PC-9 (cell line): ENCODE results near the gene COL13A1. TPM values are rescaled to one million over a fixed set of nuclear protein-coding genes. Genes with fewer than 3 reads are reported as not detected.

ENCODE experiments used
- BruUV-seq: library from RNA; stranded (reverse); fragments of 400-500 nt; replicated peaks from 2 replicates; lab custom pipeline; 2021; lab: Mats Ljungman, UMichigan
- CTCF ChIA-PET: fragments of 300-600 bp; sonication (Branson Sonifier 250); formaldehyde crosslinking; loops from one replicate; lab custom pipeline; 2022; ENCODE audit warnings: antibody characterized with exemption; lab: Charles Lee
- POLR2A ChIA-PET: fragments of 300-600 bp; sonication (Branson Sonifier 250); formaldehyde crosslinking; loops from one replicate; lab custom pipeline; 2022; ENCODE audit warnings: antibody characterized with exemption; ENCODE audit not compliant: unreplicated experiment; lab: Charles Lee
- DNase-seq, 2 experiments: peaks; one replicate each; pipeline versions ENCODE4 v3.0.0 to v3.0.0-alpha.2; 2015 to 2022; ENCODE audit warnings: mixed read lengths in 1 of 2
- H2AFZ ChIP-seq: fragments of 200-600 bp; sonication (generic); 2 replicates; pipeline ENCODE4 v1.8.1; 2017; ENCODE audit warnings: antibody characterized with exemption
- H3F3A ChIP-seq: fragments of 200-600 bp; sonication (generic); 2 replicates; pipeline ENCODE4 v1.8.1; 2017; ENCODE audit warnings: antibody characterized with exemption, mild to moderate bottlenecking, low read depth; ENCODE audit not compliant: insufficient read depth
- H3K27ac ChIP-seq: fragments of 200-600 bp; sonication (generic); 2 replicates; pipeline ENCODE4 v1.6.1; 2016; ENCODE audit warnings: mixed run types
- H3K27me3 ChIP-seq: fragments of 200-600 bp; sonication (generic); 2 replicates; pipeline ENCODE4 v1.6.1; 2016; ENCODE audit warnings: low read depth, mixed run types; ENCODE audit not compliant: insufficient read depth
- H3K36me3 ChIP-seq: fragments of 200-600 bp; sonication (generic); 2 replicates; pipeline ENCODE4 v1.6.1; 2016; ENCODE audit warnings: low read depth, mixed run types
- H3K4me1 ChIP-seq: fragments of 200-600 bp; sonication (generic); replicated peaks from 2 replicates; pipeline ENCODE4 v1.6.1; 2016; ENCODE audit warnings: mixed run types; ENCODE audit not compliant: insufficient read depth
- H3K4me2 ChIP-seq: fragments of 200-600 bp; sonication (generic); 2 replicates; pipeline ENCODE4 v1.6.1; 2017; ENCODE audit warnings: mixed run types
- H3K4me3 ChIP-seq: fragments of 200-600 bp; sonication (generic); 2 replicates; pipeline ENCODE4 v1.6.1; 2016; ENCODE audit warnings: mixed run types
- H3K79me2 ChIP-seq: fragments of 200-600 bp; sonication (generic); 2 replicates; pipeline ENCODE4 v1.6.1; 2017; ENCODE audit warnings: low read depth, mixed run types
- H3K9me2 ChIP-seq: fragments of 200-600 bp; sonication (generic); 2 replicates; pipeline ENCODE4 v1.8.1; 2017; ENCODE audit warnings: mild to moderate bottlenecking; ENCODE audit not compliant: insufficient read depth
- H3K9me3 ChIP-seq: fragments of 200-600 bp; sonication (generic); 2 replicates; pipeline ENCODE4 v1.8.1; 2016; ENCODE audit warnings: low read depth; ENCODE audit not compliant: insufficient read depth
- H4K20me1 ChIP-seq: fragments of 200-600 bp; sonication (generic); 2 replicates; pipeline ENCODE4 v1.8.1; 2017; ENCODE audit not compliant: insufficient read depth
- CTCF ChIP-seq: fragments of 200-600 bp; sonication (generic); conservative IDR thresholded peaks from 2 replicates; pipeline ENCODE4 v1.6.1; 2017; ENCODE audit warnings: mixed run types, antibody characterized with exemption, mild to moderate bottlenecking, moderate library complexity
- EZH2 ChIP-seq: fragments of 200-600 bp; sonication (generic); IDR thresholded peaks from 2 replicates; pipeline ENCODE4 v1.8.0; 2017; ENCODE audit warnings: antibody characterized with exemption, low read depth
- intact Hi-C: fragments of 100-400 bp; cut with micrococcal nuclease; formaldehyde crosslinking; loops from one replicate; pipeline ENCODE4 v1.10.0; 2022; ENCODE audit not compliant: unreplicated experiment
- total RNA-seq: library from RNA; stranded (reverse); gene quantifications from 2 replicates; pipeline ENCODE4 v1.2.3, GENCODE V29; 2021

Gene COL13A1
- total RNA-seq, 1 experiment from 2014 or later = 1.6 TPM

DNA sequence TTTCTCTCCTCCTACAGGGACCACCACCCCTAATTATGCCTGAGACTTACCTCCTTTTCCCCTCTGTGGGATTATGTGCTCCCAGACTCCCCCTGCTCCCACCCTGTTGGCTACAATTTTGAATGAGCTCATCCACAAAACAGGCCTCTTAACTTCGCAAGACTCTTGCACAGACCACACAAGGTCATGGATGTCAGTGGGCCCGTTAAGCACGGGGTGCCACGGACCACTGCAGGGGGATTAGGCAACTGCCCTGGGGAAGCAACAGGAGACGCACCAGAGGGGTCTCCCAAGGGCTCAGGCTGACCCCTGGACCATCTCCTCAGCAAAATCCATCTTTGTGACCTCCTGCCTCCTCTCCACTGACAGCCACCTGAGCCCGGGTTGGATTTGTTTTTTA is 42.1 kb upstream of the COL13A1 start:
- H4K20me1 ChIP-seq = no peaks in the 10 kb centered on the region
- no peaks in the 10 kb centered on the region for H3K4me1 ChIP-seq
- no peak overlapping the region for H2AFZ ChIP-seq
- H3F3A ChIP-seq = no peaks in the 10 kb centered on the region
- no peak overlapping the region for H3K4me2 ChIP-seq
- no peaks in the 10 kb centered on the region for H3K36me3 ChIP-seq
- H3K4me3 ChIP-seq = no peak overlapping the region
- no TSS peak for BruUV-seq
- no peaks in the 10 kb centered on the region for H3K9me2 ChIP-seq
- H3K79me2 ChIP-seq = no peaks in the 10 kb centered on the region
- intact Hi-C loops = no loop called here
- TF ChIP-seq CTCF (no peak), EZH2 (no peak)
- ChIA-PET CTCF (no interaction called here), POLR2A (no interaction called here)
- H3K9me3 ChIP-seq = no peaks in the 10 kb centered on the region
- no peak for DNase-seq
- peaks cover 32% of the 10 kb centered on the region for H3K27me3 ChIP-seq
- H3K27ac ChIP-seq = no peak overlapping the region

- ChIA-PET POLR2A (no interaction called here), CTCF (no interaction called here)
- H3K9me2 ChIP-seq = no peaks in the 10 kb centered on the region
- no peaks in the 10 kb centered on the region for H3F3A ChIP-seq
- intact Hi-C loops = no loop called here
- no peaks in the 10 kb centered on the region for H3K9me3 ChIP-seq
- peaks cover 32% of the 10 kb centered on the region for H3K27me3 ChIP-seq
- no peaks in the 10 kb centered on the region for H3K79me2 ChIP-seq
- no peak for TF ChIP-seq EZH2
- TF ChIP-seq CTCF = no peak
- H3K27ac ChIP-seq = no peak overlapping the region
- H2AFZ ChIP-seq = no peak overlapping the region
- H3K36me3 ChIP-seq = no peaks in the 10 kb centered on the region
- no peak overlapping the region for H3K4me2 ChIP-seq
- DNase-seq = no peak
- BruUV-seq = no TSS peak
- no peaks in the 10 kb centered on the region for H3K4me1 ChIP-seq
- H3K4me3 ChIP-seq = no peak overlapping the region
- H4K20me1 ChIP-seq = no peaks in the 10 kb centered on the region
Measured at GRCh38 chr10:69760072-69760471, 41.6 kb upstream of the COL13A1 start.

- no peaks in the 10 kb centered on the region for H3K4me1 ChIP-seq
- H4K20me1 ChIP-seq = no peaks in the 10 kb centered on the region
- intact Hi-C loops = no loop called here
- H3K36me3 ChIP-seq = no peaks in the 10 kb centered on the region
- no peaks in the 10 kb centered on the region for H3K79me2 ChIP-seq
- H3F3A ChIP-seq = no peaks in the 10 kb centered on the region
- no TSS peak for BruUV-seq
- POLR2A ChIA-PET = no interaction called here
- H2AFZ ChIP-seq = no peak overlapping the region
- H3K9me3 ChIP-seq = no peaks in the 10 kb centered on the region
- no peak overlapping the region for H3K27ac ChIP-seq
- H3K4me3 ChIP-seq = no peak overlapping the region
- no peak for DNase-seq
- TF ChIP-seq EZH2 (no peak), CTCF (no peak)
- H3K9me2 ChIP-seq = no peaks in the 10 kb centered on the region
- peaks cover 32% of the 10 kb centered on the region for H3K27me3 ChIP-seq
- no peak overlapping the region for H3K4me2 ChIP-seq
- CTCF ChIA-PET = no interaction called here
Measured at GRCh38 chr10:69761320-69761719, 40.4 kb upstream of the COL13A1 start.
